Choroid plexus epithelial cell (primary cell): ENCODE data around the gene H1-8.

Source experiments
- DNase-seq: peaks from one replicate; pipeline ENCODE4 v3.0.0-alpha.2; 2010; ENCODE audit warnings: low read depth
- H3K4me3 ChIP-seq: 2 replicates; pipeline ENCODE4 v1.5.1; 2011; ENCODE audit warnings: low read depth, mild to moderate bottlenecking, control low read depth, low read length, moderate library complexity
- CTCF ChIP-seq: conservative IDR thresholded peaks from 2 replicates; pipeline ENCODE4 v1.5.1; 2011; ENCODE audit warnings: low read depth, mild to moderate bottlenecking, control low read depth, inconsistent platforms, low read length, moderate library complexity

H1-8 gene

GRCh38 chr3:129569856-129570255 lies 26.9 kb downstream of the H1-8 start:
- no peak overlapping the region for H3K4me3 ChIP-seq
- no peak for TF ChIP-seq CTCF
- no peak for DNase-seq

DNA sequence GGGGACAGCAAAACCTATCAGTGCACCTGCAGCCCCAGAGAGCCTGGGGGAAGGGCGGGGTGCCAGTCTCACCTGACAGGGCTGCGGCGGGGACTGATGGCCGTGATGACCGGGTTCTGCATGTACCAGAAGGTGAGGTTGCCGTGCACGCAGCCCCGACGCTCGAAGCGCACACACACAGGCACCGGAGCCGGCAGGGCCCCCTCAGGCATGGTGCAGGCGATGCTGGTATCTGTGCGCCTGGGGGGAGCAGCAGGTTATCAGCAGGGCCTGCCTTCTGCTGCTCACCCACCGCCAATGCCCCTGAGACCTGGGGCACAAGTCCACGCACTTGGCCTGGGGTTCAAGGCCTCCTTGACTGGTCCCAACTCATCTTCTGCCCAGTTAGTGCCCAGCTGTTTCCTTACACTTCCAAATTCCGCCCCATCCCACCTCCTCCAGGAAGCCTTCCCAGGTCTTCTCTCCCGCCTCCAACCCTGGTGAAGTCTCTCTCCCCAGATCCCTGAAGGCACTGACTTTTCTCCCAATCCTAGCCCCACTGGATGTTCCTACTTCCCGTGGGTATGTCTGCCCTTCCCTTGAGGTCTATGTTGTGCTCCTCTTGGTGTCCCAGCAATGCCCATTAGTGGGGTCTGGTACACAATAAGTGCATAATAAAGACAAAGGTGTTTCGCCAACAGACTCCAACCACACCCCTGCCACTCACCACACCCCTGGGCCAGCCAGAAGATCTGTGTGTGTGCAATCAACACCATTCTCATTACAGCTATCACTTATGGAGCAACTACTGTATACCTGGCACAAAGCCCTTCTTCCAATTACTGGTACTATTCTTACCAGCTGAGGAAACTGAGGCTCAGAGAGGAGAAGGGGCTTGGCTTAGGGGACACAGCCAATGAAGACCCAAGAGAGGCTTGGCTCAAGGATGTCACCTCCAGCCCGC lies 28.9 kb downstream of the H1-8 start:
- no peak for TF ChIP-seq CTCF
- no peak for DNase-seq
- H3K4me3 ChIP-seq: no peak overlapping the region

DNA sequence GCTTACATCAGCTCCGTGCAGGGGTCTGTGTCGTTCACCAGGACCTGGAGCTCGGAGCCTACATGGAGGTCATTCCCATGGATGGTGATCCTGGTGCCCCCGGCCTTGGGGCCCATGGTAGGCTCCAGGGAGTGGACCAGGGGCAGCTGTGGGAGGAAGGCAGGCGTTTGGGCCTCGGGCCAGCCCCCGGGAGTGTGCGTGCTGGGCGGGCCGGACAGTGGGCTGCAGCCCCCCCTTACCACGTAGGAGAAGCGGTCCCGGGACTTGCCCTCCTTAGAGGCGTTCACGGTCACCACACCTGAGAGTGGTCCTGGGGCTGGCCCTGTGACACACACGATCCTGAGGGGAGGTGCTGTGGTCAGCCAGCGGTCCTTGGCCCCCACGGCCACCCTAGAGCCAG lies 29.6 kb downstream of the H1-8 start:
- no peak overlapping the region for H3K4me3 ChIP-seq
- DNase-seq: no peak
- TF ChIP-seq CTCF: no peak

GRCh38 chr3:129573493-129573892 lies 30.5 kb downstream of the H1-8 start:
- H3K4me3 ChIP-seq: no peak overlapping the region
- no peak for DNase-seq
- TF ChIP-seq CTCF: no peak

DNA sequence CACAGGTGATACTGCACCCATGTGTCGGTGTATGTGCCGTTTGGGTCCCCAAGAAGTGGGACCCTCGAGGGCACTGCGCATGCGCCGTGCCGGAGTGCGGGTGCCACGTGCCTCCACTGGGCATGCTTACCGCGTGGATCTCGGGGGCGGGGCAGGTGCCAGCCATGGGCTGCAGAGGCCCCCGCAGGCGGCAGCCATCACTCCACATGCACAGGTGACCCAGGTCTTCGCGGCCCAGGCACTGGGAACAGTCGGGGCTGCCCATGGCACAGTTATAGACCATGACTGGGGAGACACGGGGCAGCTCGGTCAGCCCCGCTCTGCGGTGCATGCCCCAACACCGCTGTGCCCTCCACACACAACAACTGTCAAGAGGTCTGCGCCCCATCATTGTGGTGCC lies 31.2 kb downstream of the H1-8 start:
- DNase-seq: no peak
- no peak overlapping the region for H3K4me3 ChIP-seq
- TF ChIP-seq CTCF: no peak

DNA sequence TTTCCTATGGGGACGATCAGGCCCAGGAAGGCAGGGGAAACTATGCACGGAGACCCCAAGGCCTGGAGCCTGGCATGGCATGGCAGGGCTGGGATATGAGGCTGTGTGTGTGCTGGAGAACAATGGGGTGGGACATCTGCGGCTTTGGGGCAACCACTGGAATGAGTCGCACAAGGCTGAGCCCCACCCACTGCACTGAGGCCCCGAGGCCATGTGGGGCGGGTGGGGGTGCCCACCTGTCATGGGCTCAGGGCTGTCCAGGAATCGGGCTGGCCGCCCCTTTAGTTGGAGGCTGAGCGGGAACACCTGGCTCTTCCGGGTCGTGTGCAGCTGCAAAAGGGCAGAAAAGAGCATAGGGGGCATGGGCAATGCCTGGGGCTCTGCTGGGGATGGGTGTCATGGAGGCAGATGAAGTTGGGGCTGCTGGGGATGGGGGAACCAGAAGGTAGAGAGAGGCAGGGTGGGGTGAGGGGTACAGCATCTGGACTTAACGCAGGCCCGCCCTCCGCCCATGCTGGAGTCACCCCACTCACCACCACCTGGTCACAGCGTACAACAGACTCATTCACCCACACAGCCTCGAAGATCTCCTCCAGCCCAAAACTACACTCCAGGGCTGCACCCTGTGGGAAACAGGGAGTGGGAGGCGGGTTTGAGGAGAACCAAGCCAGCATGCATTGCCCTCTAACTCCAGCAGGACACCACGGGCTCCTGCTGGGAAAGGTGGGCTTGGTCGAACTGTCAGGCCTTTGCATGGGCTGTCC lies 32.4 kb downstream of the H1-8 start:
- DNase-seq: no peak
- TF ChIP-seq CTCF: peak; percentile 13
- no peak overlapping the region for H3K4me3 ChIP-seq
